HG03159 (cell line): ENCODE data around the gene MCCC2.
"Not testable (repeated sequence)": the region's sequence is repeated elsewhere in the genome, so short reads cannot be mapped to it uniquely, and the experiment has no call there.

Experiments
- ATAC-seq: cut with Tn5 transposase; IDR thresholded peaks from one replicate; pipeline ENCODE4 v1.9.1; 2021; ENCODE audit warnings: mild to moderate bottlenecking, moderate library complexity; ENCODE audit not compliant: unreplicated experiment

Gene MCCC2

GRCh38 chr5:71596169-71596568 lies 9.0 kb downstream of the MCCC2 start:
- no peak for ATAC-seq

DNA sequence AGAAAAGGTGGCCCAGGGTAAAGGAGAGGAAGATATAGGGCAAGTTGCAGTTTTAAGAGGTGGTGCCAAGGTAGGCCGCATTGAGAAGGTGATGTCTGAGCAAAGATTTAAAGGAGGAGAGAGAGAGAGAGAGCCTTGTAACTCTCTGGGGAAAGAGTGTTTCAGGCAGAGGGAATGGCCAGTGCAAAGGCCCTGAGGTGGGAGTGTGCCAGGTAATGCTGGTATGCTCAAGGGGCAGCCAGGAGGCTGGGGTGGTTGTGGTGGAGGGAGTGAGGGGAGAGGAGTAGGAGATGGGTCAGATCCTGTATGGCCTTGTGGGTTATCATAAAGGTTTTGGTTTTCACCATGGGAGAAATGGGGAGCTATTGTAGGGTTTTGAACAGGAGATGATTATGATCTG lies 9.9 kb downstream of the MCCC2 start:
- no peak for ATAC-seq

DNA sequence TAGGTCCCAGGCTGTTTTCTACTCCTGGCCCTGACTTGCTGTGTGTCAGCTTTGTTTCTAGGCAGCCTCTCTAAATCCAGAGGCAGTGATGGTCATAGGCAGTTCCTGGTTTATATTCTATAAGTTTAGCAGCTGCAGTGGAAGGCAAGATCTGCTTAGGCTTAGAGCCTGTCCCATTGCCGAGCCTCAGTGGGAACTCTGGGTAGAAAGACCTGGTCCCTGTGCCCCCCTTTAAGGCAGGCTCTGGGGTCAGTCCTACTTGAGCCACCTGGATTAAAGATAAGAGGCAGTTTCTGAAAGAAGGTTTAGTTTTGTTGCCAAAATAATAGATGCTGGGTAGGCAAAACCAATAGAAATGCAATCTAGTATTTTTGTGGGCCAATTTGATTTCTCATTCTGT lies 13.6 kb downstream of the MCCC2 start:
- ATAC-seq, result no peak

DNA sequence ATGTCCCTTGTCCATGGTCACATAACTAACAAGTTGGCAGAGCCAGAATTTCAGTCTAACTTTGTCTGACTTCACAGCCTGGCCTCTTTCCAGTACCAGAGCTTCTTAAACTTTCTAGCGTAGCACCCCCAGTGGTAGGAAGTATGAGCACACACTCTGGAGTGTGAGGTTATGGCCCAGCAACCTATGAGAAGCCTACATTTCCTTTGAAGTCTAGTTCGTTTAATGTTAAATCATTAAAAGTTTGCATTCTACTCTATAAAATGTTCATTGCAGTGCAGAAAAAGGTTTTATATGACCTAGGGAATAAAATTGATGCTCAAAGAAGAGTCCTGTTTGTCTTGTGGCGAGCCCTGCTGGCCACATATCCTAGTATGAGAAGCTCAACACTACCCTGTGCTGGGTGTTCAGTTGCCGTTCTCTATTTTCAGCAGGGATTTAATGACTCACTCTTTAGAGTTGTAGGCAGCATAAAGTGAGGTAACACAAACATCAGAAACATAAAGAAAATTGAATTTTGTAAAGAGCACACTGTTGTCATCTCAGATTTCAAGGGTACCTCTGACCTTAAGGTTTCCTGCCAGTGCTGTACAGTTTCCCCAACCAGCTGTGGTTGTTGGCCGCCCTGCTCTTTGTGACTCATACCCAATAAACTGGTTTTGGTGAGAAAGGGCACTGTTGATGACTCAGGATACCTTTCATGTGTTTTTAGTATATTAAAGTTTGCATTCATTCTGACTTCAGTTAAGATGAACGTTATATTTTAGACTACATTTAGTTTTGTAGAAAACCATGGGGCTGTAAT lies 14.3 kb downstream of the MCCC2 start:
- peak; percentile 93 for ATAC-seq

DNA sequence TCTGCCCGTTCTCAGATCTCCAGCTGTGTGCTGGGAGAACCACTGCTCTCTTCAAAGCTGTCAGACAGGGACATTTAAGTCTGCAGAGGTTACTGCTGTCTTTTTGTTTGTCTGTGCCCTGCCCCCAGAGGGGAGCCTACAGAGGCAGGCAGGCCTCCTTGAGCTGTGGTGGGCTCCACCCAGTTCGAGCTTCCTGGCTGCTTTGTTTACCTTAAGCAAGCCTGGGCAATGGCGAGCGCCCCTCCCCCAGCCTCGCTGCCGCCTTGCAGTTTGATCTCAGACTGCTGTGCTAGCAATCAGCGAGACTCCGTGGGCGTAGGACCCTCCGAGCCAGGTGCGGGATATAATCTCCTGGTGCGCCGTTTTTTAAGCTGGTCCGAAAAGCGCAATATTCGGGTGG lies 22.8 kb downstream of the MCCC2 start:
- not testable (repeated sequence) for ATAC-seq

DNA sequence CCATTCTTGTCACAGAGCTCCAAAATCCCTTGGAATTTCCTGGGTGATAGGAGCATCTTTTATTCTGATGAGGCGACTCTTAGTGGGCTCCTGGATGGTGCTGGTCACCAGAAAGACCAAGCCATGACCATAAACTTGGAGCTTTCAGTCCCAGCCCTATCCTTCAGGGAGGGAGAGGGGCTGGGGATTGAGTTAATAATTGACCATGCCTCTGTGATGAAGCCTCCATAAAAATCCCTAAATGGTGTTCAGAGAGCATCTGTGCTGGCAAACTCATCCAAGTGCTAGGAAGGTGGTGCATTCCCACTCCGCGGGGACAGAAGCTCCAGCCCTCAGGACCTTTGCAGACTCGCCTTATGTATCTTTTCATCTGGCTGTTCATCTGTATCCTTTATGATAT lies 28.7 kb downstream of the MCCC2 start:
- no peak for ATAC-seq

- no peak for ATAC-seq
These were observed 33.5 kb downstream of the MCCC2 start for GRCh38 chr5:71620630-71621029.

GRCh38 chr5:71621268-71621667 lies 34.1 kb downstream of the MCCC2 start:
- ATAC-seq, result no peak

GRCh38 chr5:71621741-71622140 lies 34.6 kb downstream of the MCCC2 start:
- ATAC-seq, result no peak

DNA sequence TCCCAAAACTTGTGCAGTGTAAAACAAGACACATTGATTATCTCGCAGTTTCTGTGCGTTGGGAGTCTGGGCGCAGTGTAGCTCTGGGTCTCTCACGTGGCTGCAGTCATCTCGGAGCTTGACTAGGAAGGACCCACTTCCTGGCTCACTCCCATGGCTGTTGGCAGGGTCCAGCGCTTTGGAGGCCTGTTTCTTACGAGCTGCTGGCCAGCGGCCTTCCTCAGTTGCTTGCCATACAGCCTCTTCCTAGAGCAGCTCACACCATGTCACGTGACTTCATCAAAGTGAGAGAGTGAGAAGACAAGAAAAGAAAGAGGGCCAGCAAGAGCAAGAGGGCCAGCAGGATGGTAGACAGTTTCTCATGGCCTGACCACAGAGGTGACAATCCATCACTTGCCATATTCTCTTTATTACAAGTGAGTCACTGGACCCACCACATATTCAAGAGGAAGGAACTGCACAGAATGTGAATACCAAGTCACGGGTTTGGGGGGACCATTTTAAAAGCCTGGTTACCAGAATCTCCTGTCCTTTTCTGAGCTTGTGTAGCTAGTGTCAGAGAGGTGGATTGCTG lies 36.2 kb downstream of the MCCC2 start:
- no peak for ATAC-seq

DNA sequence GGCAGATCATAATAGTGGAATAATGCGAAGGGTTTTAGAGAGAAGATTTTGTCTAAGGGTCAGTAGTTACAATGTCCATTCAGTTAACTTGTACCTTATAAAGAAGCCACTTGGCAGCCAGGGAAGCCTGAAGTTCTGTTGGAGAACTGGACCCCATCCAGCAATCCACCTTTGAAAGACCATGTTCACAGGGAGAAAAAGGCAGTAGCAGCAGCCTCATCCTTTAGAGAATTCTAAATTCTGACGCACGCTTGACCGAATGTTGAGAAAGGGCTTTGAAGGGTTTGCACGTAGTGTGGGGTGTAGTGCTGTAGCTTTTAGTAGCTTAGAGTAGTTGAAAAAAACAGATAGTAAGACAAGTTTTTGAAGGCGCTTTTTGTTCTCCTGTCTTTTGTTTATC lies 42.8 kb downstream of the MCCC2 start:
- ATAC-seq, result no peak

DNA sequence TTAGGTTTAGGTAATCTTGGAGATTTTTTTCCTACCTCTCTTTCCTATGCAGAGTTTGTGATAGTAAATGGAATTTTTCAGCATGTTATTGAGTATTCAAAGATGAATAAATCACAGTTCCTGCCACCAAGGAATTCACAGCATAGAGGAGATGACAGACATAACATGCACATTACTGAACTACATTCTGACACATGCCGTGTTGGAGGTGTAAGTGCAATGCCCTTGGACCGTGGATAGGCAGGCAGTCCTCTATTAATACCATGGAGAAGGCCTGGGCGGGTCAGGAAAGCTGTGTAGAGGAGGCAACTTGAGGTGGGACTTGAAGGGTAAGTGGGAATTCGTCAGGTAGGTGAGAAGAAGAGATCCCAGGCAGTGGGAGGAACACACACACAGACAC lies 43.9 kb downstream of the MCCC2 start:
- no peak for ATAC-seq

- no peak for ATAC-seq
These were observed 45.0 kb downstream of the MCCC2 start for GRCh38 chr5:71632168-71632567.

DNA sequence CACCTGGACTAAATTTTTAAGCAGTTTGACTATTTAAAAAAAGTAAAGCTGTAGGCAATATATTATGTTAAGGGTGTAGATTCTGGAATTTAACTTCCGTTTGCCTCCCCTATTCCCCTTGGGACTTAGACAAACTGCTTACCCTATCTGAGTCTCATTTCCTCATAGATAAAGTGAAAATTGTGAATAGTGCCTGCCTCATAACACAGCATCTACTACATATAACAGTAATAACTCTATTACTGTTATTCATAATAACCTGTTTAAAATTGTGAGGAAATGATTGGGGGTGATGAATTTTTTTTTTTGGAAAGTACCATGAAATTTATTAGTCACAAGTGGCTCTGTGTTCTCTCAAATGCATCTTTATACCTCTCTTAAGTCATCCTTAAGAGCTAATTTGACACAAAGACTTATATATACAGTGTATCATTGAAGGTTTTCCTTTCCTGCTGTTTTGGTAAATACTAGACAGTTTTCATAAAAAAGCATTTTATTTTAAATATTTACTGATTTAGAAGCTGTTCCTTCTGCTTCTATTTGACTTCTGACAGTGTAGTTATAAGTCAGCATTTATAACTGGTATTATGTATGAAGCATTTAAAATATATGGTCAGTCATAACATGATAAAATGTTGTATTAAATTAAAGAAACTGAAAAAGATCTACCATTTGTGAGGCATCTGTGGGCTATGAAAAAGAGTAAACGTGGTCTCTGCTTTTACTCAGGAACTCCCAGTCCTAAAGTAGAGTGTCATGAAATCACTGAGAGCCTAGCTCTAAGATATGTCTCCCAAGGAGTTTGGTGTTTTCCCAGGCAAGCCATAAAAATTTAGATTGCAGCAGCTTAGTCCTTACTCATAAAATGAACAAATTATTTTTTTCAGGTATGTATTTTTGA lies 46.4 kb downstream of the MCCC2 start:
- no peak for ATAC-seq

DNA sequence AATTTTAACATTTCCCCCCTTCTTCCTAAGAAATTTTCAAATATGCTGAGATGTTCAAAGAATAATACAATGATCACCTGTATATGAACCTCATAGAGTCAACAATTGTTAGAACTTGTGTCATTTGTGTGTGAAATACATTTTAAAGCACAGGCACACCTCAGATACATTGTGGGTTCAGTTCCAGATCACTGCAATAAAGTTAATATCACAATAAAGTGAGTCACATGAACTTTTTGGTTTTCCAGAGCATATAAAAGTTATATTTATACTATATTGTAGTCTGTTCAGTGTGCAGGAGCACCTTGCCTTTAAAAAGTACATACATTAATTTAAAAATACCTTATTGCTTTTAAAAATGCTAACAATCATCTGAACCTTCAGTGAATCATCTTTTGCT lies 50.0 kb downstream of the MCCC2 start:
- ATAC-seq, result no peak

GRCh38 chr5:71640408-71640807 lies 53.3 kb downstream of the MCCC2 start:
- no peak for ATAC-seq

GRCh38 chr5:71645030-71645429 lies 57.9 kb downstream of the MCCC2 start:
- ATAC-seq, result no peak

DNA sequence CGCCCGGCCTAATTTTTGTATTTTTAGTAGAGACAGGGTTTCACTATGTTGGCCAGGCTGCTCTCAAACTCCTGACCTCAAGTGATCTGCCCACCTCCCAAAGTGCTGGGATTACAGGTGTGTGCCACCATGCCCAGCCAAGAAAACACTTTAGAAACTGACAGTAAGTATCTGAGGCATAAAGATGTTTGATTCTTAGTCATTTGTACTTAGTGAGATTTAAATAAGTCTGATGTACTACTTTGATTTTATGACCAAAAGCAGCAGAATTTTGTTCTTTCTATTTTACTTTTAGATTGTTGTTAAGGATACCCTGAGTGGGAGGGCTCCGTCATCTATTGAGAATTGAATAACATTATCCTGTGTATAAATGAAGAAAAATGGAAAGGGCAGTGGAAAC lies 63.8 kb downstream of the MCCC2 start:
- ATAC-seq, result not testable (repeated sequence)

GRCh38 chr5:71651579-71651978 lies 64.4 kb downstream of the MCCC2 start:
- no peak for ATAC-seq

GRCh38 chr5:71652349-71652748 lies 65.2 kb downstream of the MCCC2 start:
- no peak for ATAC-seq

- ATAC-seq, result no peak
These were observed 65.8 kb downstream of the MCCC2 start for GRCh38 chr5:71652803-71653543.
